Activated T-helper 1 cell treated with Interleukin-2 at 50 U/mL for 16 hours (primary cell): Measurements from ENCODE around the gene GRIN2D.
"Not testable (repeated sequence)": the region's sequence is repeated elsewhere in the genome, so short reads cannot be mapped to it uniquely, and the experiment has no call there.

Experiments used
- DNase-seq: peaks from one replicate; pipeline ENCODE4 v3.0.0-alpha.2; 2020; ENCODE audit warnings: low read depth

GRIN2D gene

DNA sequence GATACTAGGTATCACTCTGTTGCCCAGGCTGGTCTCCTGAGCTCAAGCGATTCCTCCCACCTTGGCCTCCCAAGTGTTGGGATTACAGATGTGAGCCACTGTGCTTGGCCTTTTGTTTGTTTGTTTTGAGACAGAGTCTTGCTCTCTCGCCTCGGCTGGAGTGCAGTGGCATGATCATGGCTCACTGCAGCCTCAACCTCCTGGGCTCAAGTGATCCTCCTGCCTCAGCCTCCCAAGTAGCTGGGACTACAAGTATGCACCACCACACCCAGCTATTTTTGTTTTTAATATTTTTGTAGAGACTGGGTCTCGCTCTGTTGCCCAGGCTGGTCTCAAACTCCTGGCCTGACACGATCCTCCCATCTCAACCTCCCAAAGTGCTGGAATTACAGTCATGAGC lies 21.7 kb upstream of the GRIN2D start:
- DNase-seq = not testable (repeated sequence)

DNA sequence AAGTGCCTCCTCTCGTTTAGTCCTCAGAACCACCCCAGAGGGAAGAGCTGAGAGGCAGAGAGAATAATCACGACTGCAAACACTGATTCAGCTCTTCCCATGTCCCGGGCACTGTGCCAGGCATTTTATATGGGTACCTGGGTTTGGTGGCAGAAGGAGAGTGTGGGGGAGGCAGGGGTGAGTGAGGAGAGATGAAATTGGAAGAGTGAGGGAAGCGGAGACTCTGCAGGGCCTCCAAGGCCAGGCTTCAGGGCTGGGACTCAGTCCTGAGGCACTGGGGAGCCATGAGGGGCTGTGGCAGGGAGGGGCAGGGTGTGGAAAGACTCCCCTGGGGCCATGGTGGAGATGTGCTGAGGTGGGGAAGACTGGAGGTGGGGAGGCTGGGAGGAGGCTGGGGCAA lies 20.6 kb upstream of the GRIN2D start:
- no peak for DNase-seq

DNA sequence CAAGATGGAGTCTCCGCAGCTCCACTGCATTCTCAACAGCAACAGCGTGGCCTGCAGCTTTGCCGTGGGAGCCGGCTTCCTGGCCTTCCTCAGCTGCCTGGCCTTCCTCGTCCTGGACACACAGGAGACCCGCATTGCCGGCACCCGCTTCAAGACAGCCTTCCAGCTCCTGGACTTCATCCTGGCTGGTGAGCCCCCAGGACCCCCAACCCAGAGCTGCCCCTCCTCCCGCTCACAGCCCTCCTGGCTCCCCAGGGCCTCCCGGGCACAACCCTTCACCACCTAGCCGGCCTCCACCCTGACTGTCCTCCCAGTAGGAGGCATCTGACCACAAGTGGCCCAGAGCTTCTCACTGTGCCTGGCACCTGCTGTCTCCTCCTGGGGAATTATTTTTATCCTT lies 19.9 kb upstream of the GRIN2D start:
- DNase-seq = no peak

DNA sequence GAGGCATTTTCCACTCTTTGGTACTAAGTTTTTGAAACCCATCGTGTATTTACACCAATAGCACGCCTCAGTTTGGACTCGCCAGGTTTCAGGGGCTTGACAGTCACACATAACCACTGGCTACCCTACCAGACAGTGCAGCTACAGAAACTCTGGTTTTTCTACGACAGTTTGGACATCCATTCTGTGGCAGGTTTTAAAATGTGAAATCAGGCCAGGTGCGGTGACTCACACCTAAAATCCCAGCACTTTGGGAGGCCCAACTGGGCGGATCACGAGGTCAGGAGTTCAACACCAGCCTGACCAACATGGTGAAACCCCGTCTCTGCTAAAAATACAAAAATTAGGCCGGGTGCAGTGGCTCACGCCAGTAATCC lies 15.3 kb upstream of the GRIN2D start:
- DNase-seq = no peak

DNA sequence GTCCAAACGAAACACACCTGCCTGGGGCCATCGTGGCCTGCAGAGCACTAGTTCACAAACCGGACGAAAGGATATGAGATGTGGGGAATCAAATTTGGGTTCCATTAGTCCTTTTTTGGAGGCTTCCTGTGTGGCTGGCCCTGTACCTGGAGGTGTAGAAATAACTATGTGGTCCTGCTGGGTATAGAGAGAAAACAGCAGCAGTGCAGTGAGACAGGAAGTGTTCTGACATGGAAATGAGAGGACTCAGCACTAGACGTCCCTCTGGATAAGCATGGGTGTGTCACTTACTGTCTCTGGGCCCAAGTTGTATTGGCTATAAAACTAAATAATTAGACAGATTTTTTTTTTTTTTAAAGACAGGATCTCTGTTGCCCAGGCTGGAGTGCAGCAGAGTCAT lies 14.4 kb upstream of the GRIN2D start:
- no peak for DNase-seq

DNA sequence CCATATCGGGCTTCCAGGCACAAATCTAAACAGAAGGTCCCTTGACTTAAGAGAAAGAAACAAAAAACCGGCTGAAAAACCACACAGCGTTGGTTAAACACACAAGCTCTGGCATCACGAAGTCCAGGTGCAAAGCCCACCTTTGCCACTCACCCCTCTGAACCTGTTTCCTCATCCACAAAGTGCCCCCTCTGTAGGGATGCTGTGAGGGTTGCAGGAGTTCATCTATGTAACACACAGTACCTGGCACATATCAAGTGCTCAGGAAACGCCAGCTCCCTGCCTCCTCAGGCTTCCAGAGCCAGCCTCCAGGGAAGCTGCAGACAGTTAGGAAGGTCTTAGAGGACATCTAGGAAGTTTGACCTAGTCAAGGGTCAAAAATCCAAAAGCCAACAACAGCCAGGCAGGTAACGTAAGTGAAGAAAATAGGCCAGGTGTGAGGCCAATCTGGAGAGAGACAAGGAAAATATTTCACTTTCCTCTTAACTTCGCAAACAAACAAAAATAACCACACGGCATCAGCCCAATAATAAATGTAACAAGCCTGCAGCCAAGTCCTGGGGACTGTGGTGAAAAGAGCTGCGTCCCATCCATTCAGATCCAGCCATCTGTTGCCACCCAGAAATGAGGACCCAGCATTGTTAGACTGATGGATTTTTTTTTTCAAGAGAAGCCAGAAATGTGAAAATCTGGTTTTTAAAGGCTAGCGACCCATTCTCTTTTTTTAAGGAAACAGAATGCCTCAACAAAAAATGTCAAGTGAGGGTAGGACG lies 12.1 kb upstream of the GRIN2D start:
- no peak for DNase-seq

DNA sequence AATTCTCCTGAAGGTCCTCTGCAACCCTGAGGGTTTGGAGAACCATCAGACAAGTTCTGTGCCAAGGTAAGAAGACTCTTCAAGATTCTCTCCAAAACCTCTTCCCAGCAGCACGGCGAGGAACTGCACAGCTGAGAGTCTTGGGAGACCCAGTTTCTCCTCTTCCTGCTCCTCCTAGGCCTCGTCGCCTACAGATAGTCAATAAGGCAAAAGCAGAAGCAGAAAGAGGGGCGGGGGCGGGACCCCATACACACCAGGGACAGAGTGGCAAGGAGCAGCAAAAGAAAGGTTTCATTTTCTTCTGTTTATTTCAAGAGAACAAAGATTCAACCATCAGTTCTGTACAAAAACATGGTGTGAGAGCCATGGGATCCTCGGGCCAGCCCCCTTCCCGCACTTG lies 11.2 kb upstream of the GRIN2D start:
- DNase-seq = no peak

DNA sequence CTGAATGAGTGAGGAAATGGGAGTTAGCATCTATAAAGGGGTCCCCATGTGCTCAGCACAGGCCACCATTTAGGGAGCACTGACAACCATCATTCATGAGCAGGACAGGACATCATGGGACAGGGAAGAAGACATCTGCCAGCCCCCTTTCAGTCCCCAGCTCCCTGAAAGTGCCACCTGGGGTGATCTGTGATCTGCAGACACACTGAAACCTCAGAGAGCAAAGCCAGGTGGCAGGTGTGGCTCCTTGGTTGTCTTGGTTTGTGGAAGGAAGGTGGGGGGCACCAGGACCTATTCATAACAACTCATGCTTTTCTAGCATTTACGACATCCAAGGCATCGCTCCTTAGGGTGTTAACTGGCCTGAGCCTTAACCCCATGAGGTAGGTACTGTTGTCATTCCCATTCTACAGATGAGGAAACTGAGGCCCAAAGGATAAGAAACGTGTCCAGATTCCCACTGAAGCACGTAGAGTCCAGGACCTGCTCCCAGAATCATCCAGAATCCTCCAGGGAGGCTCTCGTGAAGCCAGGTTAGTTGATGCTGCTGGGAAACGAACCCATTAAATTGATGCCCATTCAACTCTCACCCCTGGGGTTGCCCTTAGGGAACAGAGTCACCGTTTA lies 7.9 kb upstream of the GRIN2D start:
- no peak for DNase-seq

DNA sequence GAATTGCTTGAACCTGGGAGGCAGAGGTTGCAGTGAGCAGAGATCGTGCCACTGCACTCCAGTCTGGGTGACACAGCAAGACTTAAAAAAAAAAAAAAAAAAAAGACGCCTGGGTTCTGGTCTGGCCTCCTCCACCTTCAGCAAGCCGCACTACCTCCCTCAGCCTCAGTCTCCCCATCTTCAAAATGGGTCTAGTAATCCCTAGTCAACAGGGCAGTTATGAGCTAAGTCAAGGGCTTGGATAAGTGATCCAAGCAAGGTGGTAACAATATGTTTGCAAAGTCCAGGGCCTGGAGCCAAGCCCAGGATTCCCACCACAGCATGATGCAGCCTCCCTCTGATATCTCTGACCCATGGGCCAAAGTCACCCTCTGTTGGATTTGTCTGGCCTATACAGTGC lies 6.5 kb upstream of the GRIN2D start:
- DNase-seq = no peak

DNA sequence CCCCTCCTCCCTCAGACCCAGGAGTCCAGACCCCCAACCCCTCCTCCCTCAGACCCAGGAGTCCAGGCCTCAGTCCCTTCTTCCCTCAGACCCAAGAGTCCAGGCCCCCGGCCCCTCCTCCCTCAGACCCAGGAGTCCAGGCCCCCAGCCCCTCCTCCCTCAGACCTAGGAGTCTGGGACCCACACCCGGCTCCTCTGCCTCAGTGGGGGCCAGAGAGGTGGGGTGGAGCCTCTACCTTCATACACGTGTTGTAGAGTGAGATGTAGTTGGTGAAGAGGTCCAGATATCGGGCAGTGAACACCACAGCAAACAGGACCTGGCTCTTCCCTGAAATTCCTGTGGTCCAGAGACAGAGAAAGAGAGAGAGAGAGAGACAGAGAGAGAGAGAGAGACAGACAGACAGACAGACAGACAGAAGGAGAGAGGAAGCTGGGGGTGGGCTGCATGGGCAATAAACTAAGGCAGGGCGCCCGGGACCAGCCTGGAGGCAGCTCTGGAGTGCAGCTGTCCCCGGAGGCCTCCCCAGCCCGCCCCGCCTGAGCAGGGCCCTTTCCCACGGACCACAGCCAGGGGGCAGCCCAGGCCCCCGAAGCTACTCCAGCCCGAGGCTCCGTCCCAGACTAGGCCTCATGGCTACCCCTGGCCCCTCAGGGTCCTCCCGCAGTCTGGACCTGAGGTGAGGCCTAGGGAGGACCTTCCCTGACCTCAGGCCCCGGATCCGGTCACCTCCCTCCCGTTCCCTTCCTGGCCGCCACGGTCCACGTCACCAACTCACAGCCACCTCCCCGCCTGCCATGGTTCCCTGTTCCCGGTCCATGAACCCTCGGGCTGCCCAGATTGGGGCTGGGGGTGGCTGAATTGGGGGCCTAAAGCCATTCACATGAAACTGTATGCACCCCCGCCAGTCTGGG lies 3.0 kb upstream of the GRIN2D start:
- DNase-seq = peak; percentile 37

DNA sequence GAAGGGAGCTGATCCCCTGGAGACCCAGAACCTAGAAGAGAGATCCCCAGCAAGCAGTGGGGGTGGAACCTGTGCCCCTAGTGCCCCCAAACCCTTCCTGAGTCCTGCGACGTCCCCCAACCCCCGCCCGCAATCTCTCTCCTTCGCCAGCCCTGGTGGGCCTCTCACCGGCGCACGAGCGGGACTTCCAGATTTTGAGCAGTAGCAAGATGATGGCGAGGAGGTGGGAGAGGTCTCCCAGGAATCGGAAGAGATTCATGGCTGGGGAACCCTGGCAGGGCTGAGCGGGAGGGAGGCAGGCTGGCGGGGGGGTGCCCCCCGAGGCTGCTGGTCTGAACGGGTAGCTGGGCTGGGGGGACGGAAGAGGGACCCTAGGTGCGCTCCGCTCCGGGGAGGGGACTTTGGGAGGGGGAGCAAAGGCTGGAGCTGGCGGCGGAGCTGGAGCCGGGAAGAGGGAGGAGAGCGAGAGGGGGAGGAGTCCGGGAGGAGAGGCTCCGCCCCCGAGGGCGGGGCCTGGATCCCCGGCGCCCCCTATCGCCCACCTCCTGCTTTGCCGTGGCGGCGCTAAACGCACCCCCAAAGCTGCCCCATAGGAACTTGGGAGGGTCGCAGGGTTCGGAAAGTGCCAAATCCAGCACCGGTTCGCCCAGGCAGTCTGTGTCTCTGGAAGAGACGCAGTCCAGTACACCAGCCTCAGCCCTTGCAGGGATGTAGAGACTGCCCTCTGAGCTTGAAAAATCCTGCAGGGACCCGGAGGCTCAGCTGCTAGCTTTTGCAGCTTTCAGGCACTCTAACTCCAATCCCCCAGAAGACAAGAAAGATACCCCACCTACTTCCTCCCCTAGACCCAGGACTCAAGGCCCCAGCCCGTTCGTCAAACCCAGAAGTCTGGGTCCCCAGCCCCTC lies 2.1 kb upstream of the GRIN2D start, which contains the start of gene KDELR1:
TSS of gene KDELR1 (minus strand) at position 452 of the 906 bp plus-strand sequence. CDS start at position 259, 193 bp downstream.
- peak; percentile 64 for DNase-seq

DNA sequence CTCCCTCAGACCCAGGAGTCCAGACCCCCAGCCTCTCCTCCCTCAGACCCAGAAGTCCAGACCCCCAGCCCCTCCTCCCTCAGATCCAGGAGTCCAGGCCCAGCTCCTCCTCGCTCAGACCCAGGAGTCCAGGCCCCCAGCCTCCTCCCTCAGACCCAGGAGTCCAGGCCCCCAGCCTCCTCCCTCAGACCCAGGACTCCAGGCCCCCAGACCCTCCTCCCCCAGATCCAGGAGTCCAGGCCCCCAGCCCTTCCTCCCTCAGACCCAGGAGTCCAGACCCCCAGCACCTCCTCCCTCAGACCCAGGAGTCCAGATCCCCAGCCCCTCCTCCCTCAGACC lies 1.5 kb upstream of the GRIN2D start:
- DNase-seq = not testable (repeated sequence)

DNA sequence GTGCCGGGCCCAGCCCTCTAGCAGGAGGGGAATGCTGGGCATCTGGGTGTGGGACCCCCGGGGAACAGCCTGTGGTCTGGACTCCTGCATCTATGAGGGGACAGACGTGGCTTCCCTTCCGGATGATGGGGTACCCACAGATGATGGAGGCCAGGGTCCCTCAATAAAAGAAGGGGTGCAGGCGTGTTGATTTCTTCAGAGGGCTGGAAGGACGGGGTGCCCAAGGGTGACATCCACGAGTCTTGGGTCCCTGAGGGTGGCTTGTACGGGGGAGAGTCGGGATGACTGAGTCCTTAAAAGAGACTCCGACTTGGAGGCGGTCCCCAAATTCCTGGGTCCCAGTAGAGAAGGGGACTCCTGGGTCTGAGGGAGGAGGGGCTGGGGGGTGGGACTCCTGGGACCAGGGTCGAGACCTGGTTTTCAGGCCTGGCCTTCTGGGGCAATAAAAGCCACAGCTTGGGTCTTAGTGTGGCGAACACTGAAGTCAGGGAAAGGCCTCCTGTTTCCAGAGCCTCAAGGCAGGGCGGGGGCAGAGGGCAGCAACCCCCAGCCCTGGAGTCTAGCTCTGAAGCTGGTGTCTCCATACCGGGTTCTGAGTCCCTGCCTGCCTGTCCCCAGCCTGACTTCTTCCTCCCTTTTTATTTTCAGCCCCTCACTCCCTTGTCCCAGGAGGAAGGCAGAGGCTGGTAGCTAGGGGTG lies 459 bp upstream of the GRIN2D start:
- no peak for DNase-seq

DNA sequence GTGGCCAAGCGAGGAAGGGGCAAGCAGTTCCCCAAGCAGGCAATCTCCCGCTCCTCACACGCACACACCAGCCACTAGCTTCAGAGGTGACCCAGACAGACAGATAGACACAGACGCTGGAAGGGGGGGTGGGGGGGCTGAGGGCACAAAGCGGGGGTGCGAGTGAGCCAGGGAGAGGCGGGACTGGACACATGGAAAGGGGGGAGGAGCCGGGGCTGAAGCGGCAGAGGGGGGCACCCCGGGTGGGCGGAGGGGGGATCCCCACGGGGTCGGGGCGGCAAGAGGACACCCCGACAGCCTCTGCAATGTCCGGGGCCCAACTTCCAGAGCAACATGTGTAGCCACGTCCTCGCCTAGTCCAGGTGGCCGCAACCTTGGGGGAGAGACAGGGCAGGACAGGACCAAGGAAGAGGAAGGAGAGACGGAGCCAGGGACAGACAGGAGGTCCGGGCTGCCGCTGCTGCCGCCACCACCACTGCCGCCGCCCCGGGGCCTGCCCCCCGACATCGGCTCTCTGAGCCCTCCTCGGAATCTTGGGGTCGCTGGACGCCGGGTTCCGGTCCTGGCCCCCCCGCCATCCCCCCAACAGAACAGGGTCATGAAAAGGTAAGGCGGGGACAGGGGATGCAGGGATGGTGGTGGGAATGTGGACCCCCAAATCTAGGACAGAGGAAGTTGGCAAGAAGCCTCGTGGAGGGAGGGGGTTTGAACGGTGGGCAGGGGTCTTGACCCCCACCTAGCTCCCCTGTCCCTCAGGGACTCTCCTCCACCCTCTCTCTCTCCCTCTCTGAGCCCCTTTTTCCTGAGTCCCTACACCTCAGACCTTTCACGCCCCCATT lies 1.1 kb downstream of the GRIN2D start:
- no peak for DNase-seq

DNA sequence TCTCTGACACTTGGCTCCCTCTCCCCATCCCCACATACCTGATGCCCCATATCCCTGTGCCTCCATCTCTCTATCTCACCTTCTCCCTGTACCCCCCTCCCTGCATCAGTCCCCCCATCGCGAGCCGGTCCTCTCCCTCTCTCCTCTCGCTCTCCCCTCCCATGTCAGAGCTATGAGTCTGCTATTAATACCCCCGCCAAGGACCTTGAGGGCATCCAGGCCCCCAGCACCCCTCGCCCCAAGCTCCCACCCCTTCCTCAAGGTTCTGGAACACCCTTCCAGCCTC lies 1.6 kb downstream of the GRIN2D start:
- no peak for DNase-seq

DNA sequence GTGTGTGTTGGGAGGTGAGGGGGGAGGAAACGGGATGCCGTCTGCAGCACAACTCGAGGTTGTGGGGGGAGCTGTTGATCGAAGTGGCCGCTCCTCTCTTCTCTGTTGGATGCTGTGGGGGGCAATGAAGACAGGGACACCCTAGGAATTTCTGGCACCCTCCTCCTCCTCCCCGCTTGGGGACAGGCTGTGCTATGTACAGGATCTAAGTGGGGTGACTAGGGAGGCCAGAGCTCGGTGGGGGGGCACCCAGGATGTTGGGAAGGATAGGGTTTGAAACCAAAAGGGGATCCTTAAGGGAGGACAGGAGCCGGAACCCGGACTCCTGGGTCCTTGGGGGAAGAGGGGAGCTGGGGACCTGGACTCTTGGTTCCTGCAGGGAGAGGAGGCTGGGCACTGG lies 2.0 kb downstream of the GRIN2D start:
- no peak for DNase-seq

DNA sequence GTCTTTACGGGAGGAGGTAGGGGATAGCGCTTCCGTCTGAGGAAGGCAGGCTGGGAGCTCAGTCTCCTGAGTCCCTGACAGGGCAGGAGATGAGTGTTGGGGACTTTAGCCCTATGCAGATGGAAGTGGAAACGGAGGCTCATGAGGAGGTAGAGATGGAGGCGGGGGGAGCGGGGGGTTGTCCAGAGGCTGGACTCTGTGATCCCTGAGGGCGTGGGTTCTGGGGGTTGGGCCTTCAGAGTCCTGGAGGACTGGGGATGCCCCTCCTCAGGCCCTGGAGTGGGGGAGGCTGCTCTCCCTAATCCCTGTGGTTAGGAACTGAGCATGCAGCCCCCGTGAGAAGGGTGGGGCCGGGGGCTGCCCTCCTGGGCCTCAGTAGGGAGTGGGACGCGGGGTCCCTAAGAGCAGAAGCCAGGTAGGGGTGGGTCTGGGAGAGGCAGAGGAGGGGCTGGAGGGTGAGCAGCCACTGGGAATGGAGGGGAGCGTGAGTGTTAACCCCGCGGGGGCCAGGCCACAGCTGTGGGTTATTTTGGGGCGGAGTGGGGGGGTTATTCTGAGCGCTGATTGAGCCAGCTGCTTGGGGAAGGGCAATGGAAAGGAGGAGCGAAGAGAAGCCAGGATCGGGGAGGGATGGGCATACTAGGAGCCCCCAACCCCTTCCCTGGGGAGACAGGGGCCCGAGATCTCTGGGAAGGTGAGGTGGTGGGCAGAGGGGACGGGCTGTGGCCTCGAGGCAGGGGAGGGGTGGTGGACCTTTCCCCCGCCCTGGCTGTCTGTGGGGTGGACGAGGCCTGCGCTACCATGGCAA lies 2.8 kb downstream of the GRIN2D start:
- no peak for DNase-seq

DNA sequence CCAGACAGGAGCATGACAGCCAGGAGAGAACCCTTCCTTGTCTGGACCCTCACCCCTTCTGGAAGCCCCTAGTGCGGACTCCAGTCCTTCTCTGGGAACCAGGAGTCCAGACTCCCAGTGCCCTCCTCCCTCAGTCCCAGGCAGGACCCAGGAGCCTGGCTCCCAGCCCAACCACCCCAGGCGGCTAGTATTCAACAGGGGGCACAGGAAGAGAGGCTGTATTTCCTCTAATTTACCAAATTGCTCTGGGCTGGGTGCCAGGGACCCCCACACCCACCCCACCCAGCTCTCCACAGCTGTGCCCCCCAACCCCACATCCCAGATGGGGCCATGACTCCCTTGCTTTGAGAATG lies 3.3 kb downstream of the GRIN2D start:
- DNase-seq = no peak

DNA sequence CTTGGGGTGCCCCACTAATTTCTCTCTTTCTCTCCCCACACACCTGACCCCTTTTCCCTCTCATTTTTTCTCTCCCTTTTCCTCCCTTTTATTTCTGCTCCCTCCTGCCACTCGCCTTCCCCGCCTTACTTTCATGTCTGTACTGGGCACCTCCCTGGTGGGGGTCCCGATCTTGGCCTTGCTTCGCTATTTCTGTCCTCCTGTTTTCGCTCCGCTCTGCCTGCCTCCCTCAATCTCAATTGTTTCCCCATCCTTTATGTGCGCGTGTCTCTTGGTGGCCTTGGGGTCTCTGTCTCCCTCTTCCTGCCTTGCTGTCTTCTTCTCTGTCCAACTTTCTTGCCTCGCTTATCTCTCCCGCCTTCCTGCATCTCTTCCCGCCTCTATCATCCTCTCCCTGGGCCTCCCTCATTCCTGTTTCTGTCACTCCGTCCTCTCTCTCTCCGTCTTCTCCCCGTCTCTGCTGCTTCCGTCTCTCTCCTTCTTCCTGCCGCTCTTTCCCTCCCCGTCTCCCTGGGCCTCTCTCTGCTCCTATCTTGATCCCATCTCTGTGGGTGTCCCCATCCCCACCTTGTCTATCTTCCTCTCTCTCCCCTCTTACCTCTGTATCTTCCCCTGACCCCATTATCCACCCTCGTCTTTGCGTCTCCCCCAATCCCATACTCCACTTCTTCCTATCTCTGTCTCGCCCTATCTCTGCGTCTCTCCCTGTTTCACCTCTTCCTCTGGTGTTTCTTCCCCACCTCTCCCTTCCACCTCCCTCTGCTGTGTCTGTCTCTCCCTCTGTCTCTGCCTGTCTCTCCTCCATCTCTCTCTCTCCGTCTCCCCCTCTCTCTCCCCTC lies 4.0 kb downstream of the GRIN2D start:
- no peak for DNase-seq
